RWPE1 (cell line): Measurements from ENCODE around the gene ASGR1.

ENCODE experiments used
- CTCF ChIA-PET: fragments of 350-600 bp; sonication (Branson Sonifier 250); formaldehyde crosslinking; extraction: SDS; loops from one replicate; lab custom pipeline; 2021; lab: Yijun Ruan, JAX
- POLR2A ChIA-PET: fragments of 400-600 bp; formaldehyde crosslinking; extraction: SDS; loops from one replicate; lab custom pipeline; 2020; ENCODE audit warnings: antibody characterized with exemption; ENCODE audit not compliant: low non-redundant PET; lab: Yijun Ruan, JAX
- DNase-seq: peaks from one replicate; pipeline ENCODE4 v3.0.0; 2012; ENCODE audit warnings: low spot score
- H3K27ac ChIP-seq: fragments of 450-650 bp; 2 replicates; pipeline ENCODE4 v1.5.1; 2017
- TF ChIP-seq, protein P1 (sequence below): fragments of 450-650 bp; conservative IDR thresholded peaks from 2 replicates; pipeline ENCODE4 v1.5.1; 2017; ENCODE audit warnings: low read depth, mild to moderate bottlenecking

ASGR1 gene

DNA sequence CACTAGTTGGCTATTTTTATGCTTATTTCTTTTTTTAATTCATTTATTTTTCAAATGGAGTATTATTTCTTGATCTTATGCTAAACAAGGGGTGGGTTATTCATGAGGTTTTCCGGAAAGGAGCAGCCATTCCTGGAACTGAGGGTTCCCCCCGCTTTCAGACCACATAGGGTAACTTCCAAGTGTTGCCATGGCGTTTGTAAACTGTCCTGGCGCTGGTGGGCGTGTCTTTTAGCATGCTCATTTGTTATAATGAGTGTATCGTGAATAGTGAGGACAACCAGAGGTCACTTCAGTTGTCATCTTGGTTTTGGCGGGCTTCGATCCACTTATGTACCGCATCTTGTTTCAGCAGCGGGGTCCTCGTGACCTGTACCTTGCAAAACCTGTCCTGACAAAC lies 35.0 kb downstream of the ASGR1 start:
- CTCF ChIA-PET, result interaction anchor here (0.6 kb wide), 1 partner anchor 70 kb away, joined by 5 read pairs; no protein-coding TSS in a partner anchor
- no peak for DNase-seq
- TF ChIP-seq, protein P1, sequence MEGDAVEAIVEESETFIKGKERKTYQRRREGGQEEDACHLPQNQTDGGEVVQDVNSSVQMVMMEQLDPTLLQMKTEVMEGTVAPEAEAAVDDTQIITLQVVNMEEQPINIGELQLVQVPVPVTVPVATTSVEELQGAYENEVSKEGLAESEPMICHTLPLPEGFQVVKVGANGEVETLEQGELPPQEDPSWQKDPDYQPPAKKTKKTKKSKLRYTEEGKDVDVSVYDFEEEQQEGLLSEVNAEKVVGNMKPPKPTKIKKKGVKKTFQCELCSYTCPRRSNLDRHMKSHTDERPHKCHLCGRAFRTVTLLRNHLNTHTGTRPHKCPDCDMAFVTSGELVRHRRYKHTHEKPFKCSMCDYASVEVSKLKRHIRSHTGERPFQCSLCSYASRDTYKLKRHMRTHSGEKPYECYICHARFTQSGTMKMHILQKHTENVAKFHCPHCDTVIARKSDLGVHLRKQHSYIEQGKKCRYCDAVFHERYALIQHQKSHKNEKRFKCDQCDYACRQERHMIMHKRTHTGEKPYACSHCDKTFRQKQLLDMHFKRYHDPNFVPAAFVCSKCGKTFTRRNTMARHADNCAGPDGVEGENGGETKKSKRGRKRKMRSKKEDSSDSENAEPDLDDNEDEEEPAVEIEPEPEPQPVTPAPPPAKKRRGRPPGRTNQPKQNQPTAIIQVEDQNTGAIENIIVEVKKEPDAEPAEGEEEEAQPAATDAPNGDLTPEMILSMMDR, result no peak
- POLR2A ChIA-PET, result interaction anchor here (0.6 kb wide), 1 partner anchor 39 kb away, joined by 4 read pairs; no protein-coding TSS in a partner anchor
- H3K27ac ChIP-seq, result no peak overlapping the region

DNA sequence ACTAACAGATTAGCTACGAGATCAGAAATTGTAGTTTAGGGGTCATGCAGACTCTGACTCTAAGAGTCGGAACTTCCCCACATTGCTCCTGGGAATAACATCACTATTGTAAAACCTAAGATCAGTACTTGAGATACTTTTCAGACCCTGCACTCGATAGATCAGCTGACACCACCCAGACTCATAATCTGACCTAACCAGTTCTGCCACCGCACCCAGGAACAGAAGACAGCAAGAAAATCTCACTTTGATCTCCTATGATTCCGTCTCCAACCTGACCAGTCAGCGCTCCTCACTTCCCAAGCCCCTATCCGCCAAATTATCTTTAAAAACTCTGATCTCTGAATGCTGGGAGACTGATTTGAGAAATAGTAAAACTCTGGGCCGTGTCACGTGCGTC lies 37.3 kb downstream of the ASGR1 start:
- no peak overlapping the region for H3K27ac ChIP-seq
- POLR2A ChIA-PET, result no interaction called here
- DNase-seq, result no peak
- CTCF ChIA-PET, result interaction anchor here (0.6 to 1.8 kb wide), 2 partner anchors 27 to 96 kb away, joined by 3 to 7 read pairs; partner anchors contain the start of gene ASGR2
- TF ChIP-seq, protein P1, result no peak

DNA sequence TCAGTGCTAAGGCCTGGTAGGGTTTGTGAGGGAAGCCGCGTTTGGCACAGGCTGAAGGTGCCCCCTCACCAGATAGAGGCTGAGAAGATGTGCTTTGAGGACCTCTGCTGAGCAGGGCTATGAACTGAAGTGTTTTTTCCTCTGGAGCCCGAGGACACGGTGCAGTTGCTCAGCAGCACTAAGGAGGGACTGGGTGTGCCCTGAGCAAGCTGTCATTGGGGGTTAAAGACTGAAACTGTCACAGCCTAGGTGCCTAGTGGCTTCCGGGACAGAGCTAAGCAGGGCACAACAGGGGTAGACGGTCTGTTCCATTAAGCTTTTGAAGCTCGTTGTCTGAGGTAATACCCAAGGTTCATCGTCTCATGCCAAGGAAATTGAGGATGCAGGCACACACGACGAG lies 39.8 kb downstream of the ASGR1 start:
- H3K27ac ChIP-seq, result no peak overlapping the region
- ChIA-PET CTCF (interaction anchor here (0.6 to 1.1 kb wide), 2 partner anchors 94 to 1011 kb away, joined by 4 read pairs; no protein-coding TSS in a partner anchor), POLR2A (no interaction called here)
- TF ChIP-seq, protein P1, result no peak
- DNase-seq, result no peak

DNA sequence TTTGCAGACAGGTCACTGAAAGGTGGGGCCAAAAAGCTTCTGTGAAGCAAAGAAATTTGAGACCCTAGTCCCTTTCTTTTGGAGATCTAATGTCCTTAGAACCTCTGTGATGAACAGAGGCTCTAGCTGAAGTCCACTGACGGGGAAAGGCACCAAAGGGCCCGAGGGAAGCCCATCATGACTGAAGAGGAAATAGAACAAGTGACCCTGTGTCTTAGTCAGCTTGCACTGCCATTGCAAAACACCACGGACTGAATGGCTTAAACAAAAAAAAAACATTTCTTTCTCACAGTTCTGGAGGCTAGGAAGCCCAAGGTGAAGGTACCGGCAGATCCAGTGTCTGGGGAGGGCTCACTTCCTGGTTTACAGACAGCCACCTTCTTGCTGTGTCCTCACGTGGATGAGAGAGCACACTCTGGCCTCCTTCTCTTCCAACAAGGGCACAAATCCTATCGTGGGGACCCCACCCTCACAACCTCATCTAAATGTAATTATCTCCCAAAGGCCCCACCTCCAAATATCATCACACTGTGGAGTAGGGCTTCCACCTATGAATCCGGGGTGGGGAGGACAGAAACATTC lies 40.3 kb downstream of the ASGR1 start:
- no peak for DNase-seq
- CTCF ChIA-PET, result interaction anchor here (0.6 to 4.9 kb wide), 3 partner anchors 93 to 1012 kb away, joined by 4 to 27 read pairs (median 4); no protein-coding TSS in a partner anchor
- POLR2A ChIA-PET, result no interaction called here
- no peak overlapping the region for H3K27ac ChIP-seq
- TF ChIP-seq, protein P1, result no peak

DNA sequence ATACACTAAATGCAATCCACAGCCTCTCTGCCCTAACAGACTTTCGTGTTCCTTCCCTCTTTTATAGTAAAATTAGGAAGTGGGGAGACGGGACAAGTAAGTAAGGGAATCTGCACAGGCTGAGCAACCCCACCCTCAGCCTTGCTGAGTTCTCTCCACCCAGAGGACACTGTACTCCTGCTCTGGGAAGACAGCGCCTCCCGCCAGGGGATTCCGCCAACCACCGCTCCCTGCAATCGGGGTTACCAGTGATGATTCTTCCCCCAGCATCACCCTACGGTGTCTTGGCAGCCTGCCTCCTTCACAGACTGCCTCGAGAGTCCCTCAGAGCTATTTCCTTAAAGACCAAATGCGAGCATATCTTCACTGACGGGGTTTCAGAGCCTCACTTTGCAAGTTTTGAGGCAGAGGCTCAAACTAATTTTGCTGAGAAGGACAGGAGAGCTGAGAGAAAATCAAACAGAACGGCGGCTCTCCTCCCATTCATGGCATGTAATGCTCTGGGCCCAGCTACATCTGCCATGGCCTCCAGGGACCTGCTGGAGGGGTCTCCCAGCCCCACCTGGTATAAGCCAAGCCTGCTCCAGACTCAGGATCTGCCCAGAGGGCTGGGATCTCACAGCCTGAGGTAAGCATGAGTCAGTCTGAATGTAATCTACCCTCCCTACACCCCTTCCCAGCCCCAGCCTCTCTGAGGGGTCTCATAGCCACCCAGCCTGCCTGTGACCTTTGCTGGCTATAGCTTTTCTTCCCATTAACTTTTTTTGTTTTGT lies 41.8 kb downstream of the ASGR1 start:
- ChIA-PET POLR2A (no interaction called here), CTCF (interaction anchor here (0.6 to 5.4 kb wide), 5 partner anchors 27 to 136 kb away, joined by 4 to 63 read pairs (median 6); no protein-coding TSS in a partner anchor)
- TF ChIP-seq, protein P1, result no peak
- H3K27ac ChIP-seq, result no peak overlapping the region
- no peak for DNase-seq

DNA sequence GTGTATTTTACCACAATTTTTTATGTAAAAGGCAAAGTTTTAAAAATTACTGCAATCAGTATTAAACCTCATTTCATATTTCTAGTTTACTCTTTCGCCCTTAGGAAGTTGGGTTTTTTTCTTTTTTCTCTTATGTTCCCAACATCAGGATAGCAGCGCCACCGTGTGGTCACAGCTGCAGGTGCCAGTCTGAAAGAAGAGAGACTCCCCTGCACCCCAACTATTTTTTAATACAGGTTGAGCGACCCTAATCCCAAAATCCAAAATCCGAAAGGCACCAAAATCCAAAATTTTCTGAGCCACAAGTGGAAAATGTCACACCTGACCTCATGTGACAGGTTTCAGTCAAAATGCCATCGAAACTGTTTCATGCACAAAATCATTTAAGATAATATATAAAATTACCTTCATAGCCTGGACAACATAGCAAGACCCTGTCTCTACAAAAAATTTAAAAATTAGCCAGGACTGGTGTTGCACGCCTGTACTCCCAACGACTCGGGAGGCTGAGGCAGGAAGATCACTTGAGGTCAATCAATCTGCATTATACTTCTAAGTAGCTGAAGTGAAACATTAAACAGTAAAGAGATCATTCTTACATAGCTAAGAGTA lies 42.8 kb downstream of the ASGR1 start:
- TF ChIP-seq, protein P1, result peak; percentile 92
- ChIA-PET POLR2A (no interaction called here), CTCF (interaction anchor here (0.6 to 5.4 kb wide), 8 partner anchors 28 to 137 kb away, joined by 3 to 63 read pairs (median 5); no protein-coding TSS in a partner anchor)
- no peak overlapping the region for H3K27ac ChIP-seq
- DNase-seq, result peak; percentile 52
